Skin of body (tissue), 2 donors: Measurements from ENCODE around the gene GRIPAP1. TPM values are rescaled to one million over a fixed set of nuclear protein-coding genes. Genes with fewer than 3 reads are reported as not detected.

Source experiments
- DNase-seq: peaks from one replicate; lab custom pipeline; 2025; lab: John Stamatoyannopoulos, UW
- total RNA-seq: library from RNA; depleted of rRNA; stranded (reverse); fragments of >200 nt; gene quantifications from one replicate; pipeline ENCODE4 v1.2.3, GENCODE V29; 2014

GRIPAP1 gene
- 23.7 TPM for total RNA-seq

GRCh38 chrX:49002091-49002935 lies at the start of gene GRIPAP1:
Gene GRIPAP1 (minus strand): TSS chrX:49002264. CDS start chrX:49002229, 35 bp downstream.
- peak; percentile 96 for DNase-seq

- DNase-seq: no peak
Measured at GRCh38 chrX:49043987-49044281, 41.9 kb upstream of the GRIPAP1 start.

GRCh38 chrX:49043220-49043986 lies 41.3 kb upstream of the GRIPAP1 start, which contains the start of gene TFE3:
Gene TFE3 (minus strand): TSS chrX:49043357. CDS start chrX:49043226, 131 bp downstream.
- DNase-seq: peak; percentile 100

- DNase-seq: no peak
Measured at GRCh38 chrX:49042581-49043219, 40.6 kb upstream of the GRIPAP1 start.

- DNase-seq: no peak
Measured at GRCh38 chrX:49041744-49042580, 39.9 kb upstream of the GRIPAP1 start.

- DNase-seq: no peak
Measured at GRCh38 chrX:49040376-49040955, 38.4 kb upstream of the GRIPAP1 start.

- peak; percentile 51 for DNase-seq
Measured at GRCh38 chrX:49039598-49040375, 37.7 kb upstream of the GRIPAP1 start.

GRCh38 chrX:49037883-49038475 lies 35.9 kb upstream of the GRIPAP1 start:
- no peak for DNase-seq

- DNase-seq: no peak
Measured at GRCh38 chrX:49030283-49030682, 28.2 kb upstream of the GRIPAP1 start.

GRCh38 chrX:49029876-49030275 lies 27.8 kb upstream of the GRIPAP1 start:
- DNase-seq: no peak

GRCh38 chrX:49019599-49020249 lies 17.7 kb upstream of the GRIPAP1 start:
- no peak for DNase-seq

GRCh38 chrX:49019050-49019449 lies 17.0 kb upstream of the GRIPAP1 start:
- DNase-seq: no peak

GRCh38 chrX:49003696-49004095 lies 1.6 kb upstream of the GRIPAP1 start:
- DNase-seq: no peak

- DNase-seq: no peak
Measured at GRCh38 chrX:49001521-49002090, 458 bp downstream of the GRIPAP1 start.

- no peak for DNase-seq
Measured at GRCh38 chrX:49000636-49001035, 1.4 kb downstream of the GRIPAP1 start.

- no peak for DNase-seq
Measured at GRCh38 chrX:48999030-48999429, 3.0 kb downstream of the GRIPAP1 start.

- no peak for DNase-seq
Measured at GRCh38 chrX:48998391-48998790, 3.7 kb downstream of the GRIPAP1 start.

GRCh38 chrX:48997865-48998264 lies 4.2 kb downstream of the GRIPAP1 start:
- no peak for DNase-seq

GRCh38 chrX:48997455-48997854 lies 4.6 kb downstream of the GRIPAP1 start:
- no peak for DNase-seq
